RCC 7860 (cell line): ENCODE results near the gene PRR14L.
"Not testable (repeated sequence)": the region's sequence is repeated elsewhere in the genome, so short reads cannot be mapped to it uniquely, and the experiment has no call there.

Experiments used
- DNase-seq: peaks from one replicate; pipeline ENCODE4 v3.0.0-alpha.2; 2015; ENCODE audit warnings: low spot score
- FAIRE-seq: peaks from 2 replicates; lab custom pipeline; 2012; peaks lifted over from hg19 to GRCh38; lab: Jason Lieb, UNC

Gene PRR14L

DNA sequence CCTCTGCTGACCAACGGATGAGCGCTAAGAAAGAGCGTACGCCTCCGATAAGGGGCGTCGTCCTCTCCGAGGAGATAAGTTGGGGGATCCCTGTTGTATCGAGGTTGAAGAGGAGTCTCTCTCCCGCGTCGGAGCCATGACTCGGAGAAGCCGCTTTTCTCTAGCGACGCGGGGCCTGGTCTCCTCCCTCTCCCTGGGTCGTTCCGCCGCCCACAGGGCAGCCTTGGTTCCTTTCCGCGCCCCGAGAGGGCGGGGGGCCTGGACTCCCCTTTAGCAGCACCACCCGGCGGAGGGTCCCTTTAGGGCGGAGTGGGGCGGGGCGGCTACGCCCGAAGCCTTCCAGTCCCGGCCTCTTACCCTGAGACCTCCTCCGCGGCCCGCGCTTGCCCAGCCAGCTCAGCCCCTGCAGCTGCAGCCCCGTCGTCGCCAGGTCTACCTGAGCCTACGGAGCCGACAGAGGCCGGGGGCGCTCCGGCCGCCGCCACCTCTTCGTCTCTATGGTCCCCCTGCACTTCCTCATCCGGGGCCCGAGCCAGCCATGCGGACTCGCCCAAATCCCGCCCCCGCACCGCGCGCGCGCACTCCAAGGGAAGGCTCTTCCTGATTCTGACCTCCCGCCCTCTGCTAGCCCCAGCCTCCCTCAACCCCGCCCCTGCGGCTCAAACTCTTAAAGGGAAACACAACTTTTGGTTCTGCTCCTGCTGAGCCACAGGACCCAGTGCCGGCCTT, at the start of gene PRR14L:
PRR14L (minus strand) TSS at position 497 of the 729 bp plus-strand sequence. CDS start 11,272 bp downstream, outside the sequence.
- peak; percentile 78 for FAIRE-seq

DNA sequence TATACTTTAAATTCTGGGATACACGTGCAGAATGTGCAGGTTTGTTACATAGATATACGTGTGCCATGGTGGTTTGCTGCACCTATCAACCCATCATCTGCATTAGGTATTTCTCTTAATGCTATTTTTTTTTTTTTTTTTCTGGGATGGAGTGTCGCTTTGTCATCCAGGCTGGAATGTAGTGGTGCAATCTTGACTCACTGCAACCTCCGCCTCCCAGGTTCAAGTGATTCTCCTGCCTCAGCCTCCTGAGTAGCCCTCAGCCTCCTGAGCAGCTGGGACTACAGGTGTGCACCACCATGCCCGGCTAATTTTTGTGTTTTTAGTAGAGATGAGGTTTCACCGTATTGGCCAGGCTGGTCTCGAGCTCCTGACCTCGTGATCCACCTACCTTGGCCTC, 49.4 kb upstream of the PRR14L start:
- FAIRE-seq, DNase-seq: not testable (repeated sequence)

More for the DNA sequence above, at the start of gene PRR14L:
- peak; percentile 86 for DNase-seq

DNA sequence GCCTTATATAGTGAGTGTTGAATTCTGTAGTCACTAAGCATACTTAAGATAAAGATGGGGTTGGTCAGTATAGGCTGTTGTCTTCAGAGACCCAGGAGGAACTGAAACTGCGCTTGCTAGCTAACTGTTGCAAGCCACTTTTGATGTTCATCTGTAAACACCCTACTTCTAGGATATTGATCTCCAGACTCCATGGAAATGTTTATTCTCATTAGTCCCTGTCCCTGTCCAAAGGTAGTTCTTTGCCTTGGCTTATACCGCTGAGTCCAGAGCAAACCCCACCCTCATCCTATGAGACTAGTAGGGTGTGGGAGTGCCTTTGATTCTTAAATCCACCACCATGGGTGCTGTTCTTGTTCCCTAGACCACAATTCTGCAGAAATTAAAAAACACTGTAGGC, 40.3 kb upstream of the PRR14L start:
- DNase-seq (no peak), FAIRE-seq (no peak)

DNA sequence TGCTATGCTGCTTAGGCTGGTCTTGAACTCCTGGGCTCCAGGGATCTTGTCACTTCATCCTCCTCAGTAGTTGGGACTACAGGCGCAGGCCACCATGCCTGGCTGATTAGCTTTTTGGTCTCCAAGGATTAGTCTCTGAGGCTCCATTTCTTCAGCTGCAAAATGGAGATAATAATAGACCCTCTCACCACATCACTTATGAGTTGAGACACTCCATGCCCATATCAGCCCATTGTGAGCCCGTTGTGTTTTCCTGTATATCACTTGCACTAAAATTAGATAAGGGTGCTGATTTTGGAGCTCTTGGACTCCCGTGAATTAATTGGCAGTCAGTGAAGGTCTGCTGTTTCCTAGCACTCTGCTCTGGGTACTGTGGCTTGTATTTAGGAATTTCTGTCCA, 39.9 kb upstream of the PRR14L start:
- FAIRE-seq = no peak
- no peak for DNase-seq

DNA sequence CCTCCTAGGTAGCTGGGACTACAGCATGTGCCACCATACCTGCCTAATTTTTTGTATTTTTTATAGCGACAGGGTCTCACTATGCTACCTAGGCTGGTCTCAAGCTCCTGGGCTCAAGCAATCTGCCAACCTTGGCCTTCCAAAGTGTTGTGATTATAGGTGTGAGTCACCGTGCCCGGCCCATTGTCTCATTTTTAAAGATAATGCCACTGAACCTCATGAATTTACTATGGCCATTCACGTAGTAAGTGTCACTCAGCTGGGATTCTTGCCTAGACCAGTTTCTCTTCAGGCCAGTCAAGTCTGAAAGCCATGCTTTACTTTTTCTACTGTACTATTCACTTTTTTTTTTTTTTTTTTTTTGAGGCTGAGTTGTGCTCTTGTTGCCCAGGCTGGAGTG, 26.3 kb upstream of the PRR14L start:
- FAIRE-seq = no peak

DNA sequence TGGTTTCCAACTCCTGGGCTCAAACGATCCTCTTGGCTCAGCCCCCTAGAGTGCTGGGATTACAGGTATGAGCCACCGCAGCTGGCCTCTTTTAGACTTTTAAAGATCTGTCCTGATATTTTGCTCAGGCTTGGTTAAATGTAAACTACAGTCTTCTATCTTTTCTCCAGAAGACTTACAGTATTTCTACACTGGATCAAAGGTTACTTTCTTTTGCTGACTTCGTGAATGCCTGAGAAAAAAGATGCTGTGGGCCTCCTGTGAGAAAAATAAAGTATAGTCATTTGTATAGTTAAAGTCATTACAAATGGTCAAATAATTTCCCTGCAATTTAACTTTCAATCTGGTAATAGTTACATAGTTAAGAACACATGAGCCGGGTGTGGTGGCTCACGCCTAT, 23.5 kb upstream of the PRR14L start:
- no peak for DNase-seq
- no peak for FAIRE-seq

More for the DNA sequence above, 26.3 kb upstream of the PRR14L start:
- DNase-seq = no peak

DNA sequence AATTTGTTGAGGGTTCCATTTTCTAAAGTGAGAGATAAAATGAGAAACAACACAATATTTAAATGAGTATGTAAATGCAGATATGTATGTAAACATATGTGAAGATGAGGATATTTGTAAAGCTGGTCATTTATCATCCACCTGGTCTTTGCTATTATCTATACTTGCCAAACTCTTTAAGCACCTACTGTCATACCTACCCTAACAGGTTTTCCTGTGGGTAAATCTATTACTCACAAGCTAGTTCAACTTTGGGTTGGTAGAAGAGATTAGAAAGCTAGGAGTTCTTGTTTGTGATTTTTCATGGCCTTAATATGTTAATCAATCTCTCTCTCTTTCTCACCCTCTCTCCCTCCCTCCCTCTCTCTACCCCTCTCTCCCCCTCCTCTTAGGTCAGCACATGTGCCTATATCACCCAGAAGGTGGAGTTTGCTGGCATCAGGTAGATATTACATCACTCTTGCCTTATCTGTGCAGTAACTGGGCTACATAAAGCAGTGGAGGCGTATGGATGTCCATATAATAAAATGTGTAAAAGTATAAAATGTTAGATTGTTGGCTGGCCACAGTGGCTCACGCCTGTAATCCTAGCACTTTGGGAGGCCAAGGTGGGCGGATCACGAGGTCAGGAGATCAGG, 18.6 kb upstream of the PRR14L start:
- no peak for DNase-seq
- FAIRE-seq = no peak

DNA sequence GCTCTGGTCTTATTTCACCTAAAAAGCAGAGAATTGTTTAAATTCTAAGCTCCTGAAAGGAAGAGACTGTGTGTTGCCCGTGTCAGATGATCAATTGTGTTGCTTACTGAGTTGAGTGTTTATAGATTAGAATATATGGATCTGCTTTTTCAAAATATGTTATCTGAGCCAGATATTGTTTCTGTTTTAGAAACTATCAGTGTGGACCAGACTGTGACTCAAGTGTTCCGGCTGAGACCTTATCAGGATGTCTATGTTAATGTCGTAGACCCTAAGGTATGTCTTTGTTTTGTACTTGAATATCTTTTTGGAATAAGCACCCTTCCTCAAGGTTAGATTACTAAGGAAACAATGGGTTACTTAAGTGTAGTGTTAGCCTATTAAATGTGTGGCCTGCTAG, 14.9 kb upstream of the PRR14L start:
- FAIRE-seq = no peak
- no peak for DNase-seq

DNA sequence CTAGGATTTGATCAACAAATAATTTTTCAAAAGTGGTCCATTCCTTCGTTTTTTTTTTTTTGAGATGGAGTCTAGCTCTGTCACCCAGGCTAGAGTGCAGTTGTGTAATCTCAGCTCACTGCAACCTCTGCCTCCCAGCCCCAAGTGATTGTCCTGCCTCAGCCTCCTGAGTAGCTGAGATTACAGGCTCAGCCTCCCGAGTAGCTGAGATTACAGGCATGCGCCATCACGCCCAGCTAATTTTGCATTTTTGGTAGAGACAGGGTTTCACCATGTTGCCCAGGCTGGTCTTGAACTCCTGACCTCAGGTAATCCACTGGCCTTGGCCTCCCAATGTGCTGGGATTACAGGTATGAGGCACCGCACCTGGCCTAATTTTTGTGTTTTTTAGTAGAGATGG, 8.9 kb upstream of the PRR14L start:
- FAIRE-seq, DNase-seq: not testable (repeated sequence)

DNA sequence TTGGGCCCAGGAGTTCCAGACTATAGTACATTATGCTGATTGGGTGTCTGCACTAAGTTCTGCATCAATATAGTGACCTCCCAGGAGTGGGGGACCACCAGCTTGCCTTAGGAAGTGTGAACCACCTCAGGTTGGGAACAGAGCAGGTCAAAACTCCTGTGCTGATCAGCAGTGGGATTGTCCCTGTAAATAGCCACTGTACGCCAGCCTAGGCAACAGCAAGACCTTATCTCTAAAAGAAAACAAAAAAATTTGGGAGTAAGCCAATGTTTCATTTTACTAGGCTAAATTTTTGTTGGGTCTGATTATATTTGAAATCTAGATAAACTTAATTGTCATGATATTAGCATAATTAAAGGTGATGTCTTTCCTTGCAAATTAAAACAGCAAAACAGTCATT, 7.3 kb upstream of the PRR14L start:
- FAIRE-seq (no peak), DNase-seq (no peak)

DNA sequence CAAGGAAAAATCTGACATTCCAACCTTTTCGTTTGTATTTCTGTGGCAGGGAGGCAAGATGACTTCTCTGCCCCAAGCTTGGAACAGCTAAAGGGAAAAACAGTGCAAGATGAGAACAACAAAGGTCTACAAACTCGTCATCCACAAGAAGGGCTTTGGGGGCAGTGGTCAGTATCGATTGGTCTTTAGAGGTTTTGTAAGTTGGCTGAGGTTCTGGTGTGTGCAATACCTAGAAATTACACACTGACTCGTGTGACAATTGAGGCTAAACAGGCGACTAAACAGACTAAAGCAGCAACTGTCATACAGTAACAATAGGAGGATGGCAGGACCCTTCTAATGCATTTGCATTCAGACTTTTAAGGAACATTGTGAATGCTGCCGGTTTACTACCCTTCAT, 4.9 kb upstream of the PRR14L start:
- DNase-seq (no peak), FAIRE-seq (no peak)

DNA sequence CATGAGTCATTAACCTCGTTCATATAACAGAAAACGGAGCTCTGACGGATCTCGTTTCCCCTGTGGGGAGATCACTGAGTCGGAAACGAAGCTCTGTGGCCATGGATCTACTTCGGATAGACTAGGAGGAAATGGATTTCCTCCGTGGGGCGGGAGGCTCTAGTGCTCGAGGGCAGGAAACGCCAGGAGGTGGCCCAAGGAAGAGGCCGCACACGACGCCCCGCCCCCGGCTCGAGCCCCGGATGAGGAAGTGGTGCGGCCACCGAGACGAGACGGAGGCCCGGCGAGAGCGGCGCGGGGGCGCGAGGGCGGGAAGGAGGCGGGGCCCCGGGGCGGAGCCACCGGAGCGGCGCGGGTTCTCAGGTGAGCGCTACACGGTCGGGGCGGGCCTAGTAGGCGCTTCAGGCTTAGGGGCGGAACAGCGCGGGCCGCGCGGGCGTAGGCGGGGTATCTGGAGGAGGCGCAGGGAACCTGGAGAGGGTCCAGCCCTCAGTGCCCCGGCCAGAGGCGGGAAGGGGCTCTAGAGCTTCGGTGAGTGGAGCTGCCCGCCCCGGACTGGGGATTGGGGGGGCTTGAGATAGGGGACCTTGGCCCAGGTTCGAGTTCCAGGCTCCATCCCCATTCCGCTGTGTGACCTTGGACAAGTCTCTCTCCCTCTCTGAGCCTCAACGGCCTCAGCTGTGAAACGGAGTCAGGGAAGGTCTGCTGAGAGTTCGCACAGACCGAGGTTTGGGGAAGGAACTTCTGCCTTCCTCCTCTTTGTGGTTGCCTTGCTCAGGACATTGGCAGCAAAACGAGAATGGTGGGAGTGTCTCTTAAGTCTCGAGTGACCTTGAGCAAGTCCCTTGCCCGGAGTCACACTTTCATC, 3.9 kb upstream of the PRR14L start, which contains the start of gene DEPDC5:
DEPDC5 (plus strand) TSS at position 386 of the 868 bp plus-strand sequence. CDS start 903 bp downstream, outside the sequence.
- peak; percentile 59 for FAIRE-seq
- peak; percentile 88 for DNase-seq

DNA sequence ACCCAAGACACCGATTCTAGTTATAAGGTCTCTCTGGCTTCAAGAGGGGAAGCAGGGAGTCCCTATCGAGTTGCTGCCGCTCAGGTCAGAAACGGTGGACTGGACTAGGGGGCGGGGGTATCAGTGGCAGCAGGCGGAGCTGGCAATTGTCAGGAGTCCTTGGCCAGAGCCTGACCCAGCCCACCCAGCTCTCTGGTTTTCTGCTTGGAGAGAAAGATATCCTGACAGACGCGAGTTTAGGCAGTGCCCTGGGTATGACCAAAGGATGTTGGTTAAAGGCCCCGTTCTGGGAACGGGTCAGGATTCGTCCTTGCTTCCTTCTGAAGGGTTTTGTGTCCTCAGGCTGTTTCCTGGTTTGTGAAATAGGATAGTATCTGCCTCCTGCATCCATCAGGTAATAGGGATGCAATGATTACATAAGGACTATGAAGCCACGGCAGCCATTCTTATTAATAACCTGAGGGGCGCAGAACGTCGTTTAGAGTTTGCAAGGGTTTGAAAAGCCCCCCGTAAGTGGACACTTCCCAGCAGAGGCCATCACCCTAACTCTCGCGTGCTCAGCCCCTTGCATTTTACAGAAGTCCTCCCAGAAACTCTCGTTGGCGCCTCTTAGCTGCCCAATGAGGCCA, 3.2 kb upstream of the PRR14L start:
- no peak for FAIRE-seq
- no peak for DNase-seq

DNA sequence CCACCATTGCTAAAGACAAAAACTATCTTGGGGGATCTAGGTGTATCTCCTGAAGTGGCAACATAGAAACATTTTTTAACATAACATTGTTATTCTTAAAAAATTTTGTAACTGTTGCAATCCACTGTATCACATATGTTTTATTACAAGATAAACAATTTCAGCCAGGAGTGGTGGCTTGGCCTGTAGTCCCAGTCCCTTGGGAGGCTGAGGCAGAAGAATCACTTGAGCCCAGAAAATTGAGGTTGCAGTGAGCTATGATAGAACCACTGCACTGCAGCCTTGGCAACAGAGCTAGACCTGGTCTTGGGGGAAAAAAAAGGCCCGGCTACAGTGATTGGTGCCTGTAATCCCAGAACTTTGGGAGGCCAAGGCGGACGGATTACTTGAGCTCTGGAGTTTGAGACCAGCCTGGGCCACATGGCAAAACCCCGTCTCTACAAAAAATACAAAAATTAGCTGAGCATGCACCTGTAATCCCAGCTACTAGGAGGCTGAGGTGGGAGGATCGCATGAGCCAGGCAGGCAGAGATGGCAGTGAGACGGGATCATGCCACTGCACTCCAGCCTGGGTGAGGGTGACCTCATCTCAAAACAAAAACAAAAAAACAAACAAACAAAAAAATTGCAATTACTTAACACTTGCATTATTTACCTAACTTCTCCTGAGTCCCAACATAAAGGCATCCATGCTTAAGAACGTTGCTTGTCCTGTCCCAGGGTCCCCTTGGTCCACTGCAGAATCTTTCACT, 2.3 kb upstream of the PRR14L start:
- FAIRE-seq = no peak
- DNase-seq = no peak

DNA sequence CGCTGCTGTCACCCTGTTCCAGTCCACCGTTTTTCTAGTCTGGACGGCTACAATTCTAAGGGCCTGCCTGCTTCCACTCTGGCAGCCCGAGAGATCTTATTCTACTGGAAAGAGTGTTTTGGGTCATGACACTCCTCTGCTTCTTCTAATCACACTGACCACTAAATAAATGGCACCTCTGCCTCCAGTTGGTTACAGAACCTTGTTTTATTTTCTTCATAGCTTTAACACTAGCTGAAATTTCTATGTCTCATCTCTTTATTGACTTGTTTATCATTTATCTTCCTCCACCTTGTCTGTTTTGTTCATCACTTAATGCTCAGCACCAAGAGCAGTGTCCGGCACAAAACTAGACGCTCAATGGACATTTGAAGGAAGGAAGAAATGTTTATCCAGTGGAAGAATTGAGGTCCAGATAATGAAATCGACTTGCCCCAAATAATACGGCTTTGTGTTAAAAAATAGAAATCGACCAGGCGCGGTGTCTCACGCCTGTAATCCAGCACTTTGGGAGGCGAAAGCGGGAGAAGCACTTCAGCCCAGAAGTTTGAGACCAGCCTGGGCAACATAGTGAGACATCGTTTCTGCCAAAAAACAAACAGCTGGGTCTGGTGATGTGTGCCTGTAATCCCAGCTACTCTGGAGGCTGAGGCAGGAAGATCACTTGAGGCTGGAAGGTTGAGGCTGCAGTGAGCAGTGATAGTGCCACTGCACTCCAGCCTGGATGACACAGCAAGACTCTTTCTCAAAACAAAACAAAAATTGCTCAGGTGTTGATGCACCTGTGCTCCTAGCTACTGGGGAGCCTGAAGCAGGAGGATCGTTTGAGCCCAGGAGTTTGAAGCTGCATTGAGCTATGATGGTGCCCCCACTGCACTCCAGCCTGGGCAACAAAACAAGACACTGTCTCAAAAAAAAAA, 693 bp upstream of the PRR14L start:
- no peak for FAIRE-seq
- no peak for DNase-seq

DNA sequence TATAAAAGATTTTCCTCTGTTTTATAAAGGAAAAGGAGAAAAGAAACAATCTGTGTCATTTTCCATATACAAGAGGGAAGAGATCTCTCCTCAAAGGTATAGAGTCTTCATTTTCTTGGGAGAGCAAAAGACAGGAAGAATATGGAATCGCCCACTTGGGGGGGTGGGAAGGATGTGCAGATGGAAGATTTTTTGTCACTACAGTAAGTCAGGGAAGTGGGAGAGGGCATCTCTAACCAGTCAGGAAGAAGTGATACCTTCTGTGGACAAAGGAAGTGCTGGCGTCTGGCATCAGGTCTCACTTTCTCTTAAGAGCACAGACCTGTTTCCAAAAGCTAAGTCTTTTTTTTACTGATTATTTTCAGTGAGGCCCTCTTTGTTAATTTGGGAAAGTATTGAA, 1.4 kb downstream of the PRR14L start:
- no peak for FAIRE-seq

DNA sequence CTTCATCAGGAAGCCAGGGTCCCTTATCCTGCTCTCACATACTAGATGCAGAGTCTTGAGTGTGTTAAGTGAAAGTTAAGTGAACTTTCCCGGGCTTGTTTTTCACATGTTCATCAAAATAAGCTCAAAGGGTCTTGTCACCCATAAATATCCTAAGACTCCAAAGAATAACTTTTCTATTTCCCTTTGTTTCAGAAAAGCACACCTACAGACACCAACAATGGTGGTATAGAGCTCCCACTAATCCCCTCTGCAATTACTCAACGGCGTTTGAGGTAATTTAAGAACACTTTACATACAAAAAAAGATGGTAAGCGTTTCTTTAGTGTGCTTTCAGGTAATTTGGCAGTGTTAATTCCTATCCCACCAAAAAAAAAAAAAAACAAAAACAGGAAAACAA, 2.5 kb downstream of the PRR14L start:
- FAIRE-seq = no peak
- DNase-seq = no peak

More for the DNA sequence above, 1.4 kb downstream of the PRR14L start:
- no peak for DNase-seq

DNA sequence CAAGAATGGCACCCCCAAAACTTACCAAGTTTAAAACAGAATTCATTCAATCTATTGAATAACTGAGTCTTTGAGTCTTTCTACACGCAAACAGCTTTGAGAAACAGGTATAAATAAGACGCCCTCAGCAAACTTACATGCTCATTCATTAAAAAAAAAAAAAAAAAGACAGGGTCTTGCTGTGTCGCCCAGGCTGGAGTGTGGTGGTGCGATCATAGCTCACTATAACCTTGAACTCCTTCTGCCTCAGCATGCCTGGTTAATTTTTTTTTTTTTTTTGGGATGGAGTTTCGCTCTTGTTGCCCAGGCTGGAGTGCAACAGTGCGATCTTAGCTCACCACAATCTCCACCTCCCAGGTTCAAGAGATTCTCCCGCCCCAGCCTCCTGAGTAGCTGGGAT, 6.1 kb downstream of the PRR14L start:
- DNase-seq = no peak
- no peak for FAIRE-seq

DNA sequence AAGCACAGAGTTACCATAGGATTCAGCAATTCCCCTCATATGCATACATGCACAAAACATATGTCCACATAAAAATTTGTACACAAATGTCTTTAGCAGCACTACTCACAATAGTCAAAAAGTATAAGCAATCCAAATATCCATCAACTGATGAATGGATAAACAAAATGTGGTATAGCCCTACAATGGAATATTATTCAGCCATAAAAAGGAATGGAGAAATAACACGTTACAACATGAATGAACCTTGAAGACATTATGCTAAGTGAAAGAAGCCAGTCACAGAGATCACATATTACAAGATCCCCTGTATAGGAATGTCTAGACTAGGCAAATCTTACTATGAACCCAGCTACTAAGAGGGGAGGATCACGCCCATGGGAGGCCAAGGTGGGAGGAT, 7.2 kb downstream of the PRR14L start:
- FAIRE-seq (no peak), DNase-seq (no peak)
